ENCODE measurements around the gene GPR107.

DNA sequence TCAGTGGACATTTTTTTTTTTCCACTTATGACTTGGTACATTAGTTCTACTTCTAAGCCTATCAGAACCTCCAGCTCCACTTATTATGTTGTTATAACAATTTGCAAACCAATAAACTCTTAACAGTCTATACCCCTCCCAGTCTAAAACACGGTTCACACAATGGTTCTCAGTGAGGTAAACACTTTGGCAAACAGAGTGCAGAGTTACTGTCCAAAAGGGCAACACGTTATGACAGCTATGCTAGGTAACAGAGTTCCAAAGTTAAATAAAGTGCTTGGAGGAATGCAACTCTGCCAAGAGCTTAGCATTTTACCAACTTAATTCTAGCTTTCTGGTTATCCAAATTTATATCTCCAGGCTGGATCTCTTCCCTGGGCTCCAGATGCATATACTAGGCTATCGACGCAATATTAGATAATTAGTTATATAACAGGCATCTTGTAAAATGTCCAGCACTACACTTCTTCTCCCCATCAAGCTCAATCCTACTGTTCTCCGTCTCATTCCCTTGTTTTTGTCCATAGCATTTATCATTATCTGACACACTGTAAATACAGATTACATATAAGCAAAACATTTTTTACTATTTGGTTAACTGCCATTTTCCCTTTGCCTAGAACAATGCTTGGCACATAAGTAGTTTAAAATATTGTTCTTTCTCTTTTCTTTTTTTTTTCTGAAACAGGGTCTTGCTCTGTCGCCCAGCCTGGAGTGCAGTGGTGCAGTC is 25.0 kb upstream of the GPR107 start:
- TF ChIP-seq CTCF (IDR thresholded peaks at IDR 0.05) = no peak
- TF ChIP-seq POLR2A (IDR thresholded peaks at IDR 0.05) = no peak

Measured in esophagus squamous epithelium (tissue), 4 donors.